Stimulated activated CD4-positive, alpha-beta T cell treated with anti-CD3 and anti-CD28 coated beads, TNF-alpha, amount 100 ng/mL, for 48 hours (primary cell): ENCODE results near the gene IFNA5.

Experiments
- DNase-seq, 3 donors: peaks; one replicate each; pipeline ENCODE4 v3.0.0-alpha.2; 2020; ENCODE audit warnings: low read depth in 3 of 3

Gene IFNA5

DNA sequence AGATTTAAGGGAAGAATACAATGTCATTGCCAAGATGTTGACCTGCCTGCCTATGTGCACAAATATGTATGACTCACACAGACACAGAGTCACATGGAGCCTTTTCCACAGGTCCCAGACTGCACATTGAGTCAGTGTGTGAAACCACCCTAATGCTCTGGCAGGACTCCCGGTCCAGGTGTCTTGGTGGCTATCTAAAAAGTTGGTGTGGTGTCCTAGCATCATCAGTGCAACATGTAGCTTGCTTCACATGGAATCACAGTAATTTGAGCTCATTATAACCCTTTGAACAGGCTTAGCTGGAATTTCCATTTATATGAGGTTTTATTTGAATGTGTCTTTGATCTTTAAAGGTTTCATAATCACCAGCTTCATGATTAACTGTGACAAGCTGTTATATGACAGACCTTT is 10.7 kb downstream of the IFNA5 start:
- no peak for DNase-seq

DNA sequence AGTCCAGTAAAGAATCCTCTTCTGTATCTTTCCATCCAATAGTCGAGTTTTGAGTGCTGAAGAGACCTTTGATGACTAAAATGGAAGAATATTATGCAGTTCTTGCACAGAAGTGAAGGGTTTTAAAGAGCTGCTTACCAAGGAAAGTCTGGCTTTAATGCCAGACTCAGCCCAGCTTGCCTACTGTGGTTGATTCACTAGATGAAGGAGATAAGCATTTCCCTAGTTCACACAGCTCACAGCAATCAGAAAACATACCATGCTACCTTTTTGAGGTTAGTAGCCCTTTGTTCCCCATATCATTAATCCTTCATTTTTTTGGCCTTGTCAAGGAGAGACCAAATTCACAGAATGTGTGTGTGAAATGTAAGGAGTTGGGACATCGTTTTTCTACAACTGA is 15.3 kb downstream of the IFNA5 start:
- DNase-seq, result no peak

DNA sequence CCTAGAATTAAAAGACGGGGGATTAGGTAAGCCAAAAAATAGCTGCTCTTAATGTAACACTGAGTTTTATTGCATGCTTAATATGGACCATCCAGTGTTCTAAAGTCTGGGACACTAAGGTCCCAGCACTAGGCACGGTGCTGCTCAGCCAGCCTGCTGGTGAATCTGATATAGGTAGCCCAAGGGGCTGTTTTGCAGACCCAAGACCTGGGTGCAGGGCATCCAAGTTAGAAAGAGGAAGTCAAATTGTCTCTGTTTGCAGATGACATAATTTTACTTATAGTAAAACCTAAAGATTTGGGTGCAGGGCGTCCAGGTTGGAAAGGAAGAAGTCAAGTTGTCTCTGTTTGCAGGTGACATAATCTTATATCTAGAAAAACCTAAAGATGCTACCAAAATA is 17.8 kb downstream of the IFNA5 start:
- no peak for DNase-seq

DNA sequence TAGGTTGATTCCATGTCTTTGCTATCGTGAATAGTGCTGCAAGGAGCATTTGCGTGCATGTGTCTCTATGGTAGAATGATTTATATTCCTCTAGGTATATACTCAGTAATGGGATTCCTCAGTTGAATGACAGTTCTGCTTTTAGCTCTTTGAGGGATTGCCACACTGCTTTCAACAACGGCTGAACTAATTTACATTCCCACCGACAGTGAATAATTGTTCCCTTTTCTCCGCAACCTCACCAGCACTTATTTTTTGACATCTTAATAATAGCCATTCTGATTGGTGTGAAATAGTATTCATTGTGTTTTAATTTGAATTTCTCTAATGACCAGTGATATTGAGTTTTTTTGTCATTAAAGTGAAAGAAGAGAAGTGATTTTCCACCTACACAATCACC is 18.5 kb downstream of the IFNA5 start:
- no peak for DNase-seq

DNA sequence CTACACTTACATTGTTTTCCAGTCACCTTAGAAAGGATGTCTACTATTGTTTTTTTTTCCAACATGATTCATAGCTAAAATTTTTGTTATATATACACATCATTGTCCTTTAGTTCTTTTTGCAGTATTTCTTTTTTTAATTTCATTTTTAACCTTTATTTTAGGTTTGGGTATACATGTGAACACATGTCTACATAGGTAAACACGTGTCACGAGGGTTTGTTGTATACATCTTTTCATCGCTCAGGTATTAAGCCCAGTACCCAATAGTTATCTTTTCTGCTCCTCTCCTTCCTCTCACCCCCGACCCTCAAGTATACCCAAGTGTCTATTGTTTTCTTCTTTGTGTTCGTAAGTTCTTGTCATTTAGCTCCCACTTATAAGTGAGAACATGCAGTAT is 19.0 kb downstream of the IFNA5 start:
- DNase-seq, result no peak

DNA sequence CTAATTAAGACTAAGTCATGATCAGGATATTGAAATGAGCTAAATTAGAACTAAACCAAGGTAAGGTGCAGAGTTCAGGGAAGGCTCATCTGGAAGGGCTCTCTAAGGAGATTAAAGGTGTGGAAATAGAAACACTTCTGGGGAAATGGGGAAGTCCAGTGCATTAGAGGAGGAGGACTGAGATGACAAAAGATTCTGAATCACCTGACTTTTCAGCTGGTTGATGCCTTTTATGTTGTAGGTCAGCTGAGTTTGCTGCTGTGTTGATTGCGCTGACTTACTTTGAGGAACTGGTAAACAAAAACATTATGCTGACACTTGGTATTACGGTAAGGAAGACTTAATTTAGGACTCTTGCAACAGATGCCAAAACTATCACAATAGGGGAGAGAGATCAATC is 23.8 kb downstream of the IFNA5 start:
- no peak for DNase-seq

DNA sequence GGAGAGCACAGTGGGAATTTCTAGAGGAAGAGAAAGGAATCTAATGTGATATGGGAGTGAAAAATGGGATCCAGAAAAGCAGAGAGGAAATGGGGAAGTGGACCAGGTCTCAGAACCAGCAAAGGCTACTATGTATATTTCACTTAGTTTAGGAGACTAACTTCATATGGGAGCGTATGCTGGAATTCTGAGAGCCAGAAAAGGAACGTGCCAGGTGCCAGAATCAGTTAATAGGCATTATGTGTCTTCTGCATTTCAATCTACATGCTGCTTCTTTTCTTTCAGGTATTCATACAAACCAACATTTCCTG is 36.8 kb downstream of the IFNA5 start:
- DNase-seq, result no peak

DNA sequence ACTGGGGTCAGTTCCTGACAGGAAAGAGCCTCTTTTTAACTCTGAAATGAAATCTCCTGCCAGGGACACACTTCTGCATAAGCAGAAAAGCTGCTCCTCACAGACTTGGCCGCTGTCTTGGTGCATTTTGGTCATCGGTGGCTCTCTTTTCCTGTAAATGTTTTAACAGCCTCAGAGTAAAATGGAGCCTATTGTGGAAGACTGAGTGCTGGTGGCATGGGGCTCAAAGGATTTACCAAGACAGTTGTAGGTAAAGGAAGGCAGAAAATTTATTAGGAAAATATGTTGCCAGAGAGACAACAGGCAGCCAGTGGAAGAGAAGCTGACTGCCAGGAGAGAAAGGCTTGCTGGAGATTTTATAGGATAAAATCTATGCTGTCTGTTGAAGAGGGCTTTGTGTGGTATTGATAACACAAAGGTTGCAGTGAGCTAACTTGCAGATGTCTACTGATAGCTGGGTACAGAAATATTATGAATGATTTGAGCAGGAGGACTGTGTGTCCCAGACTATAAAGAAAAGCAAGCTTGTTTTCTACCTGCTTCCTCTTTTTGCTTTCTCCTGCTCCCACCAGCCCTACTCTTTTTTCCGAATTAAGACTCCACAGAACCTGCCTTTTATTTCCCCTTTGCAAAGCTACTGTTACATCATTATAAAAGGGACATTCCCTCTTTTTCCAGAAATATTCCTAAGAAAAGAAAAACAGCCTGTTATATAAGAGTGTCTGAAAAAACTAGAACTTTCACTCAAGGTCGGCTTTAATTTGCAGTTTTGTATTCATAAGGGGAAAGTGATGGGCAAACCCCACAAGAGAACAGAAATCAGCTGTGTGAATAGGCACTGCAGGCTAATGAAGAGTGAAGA is 37.4 kb downstream of the IFNA5 start:
- DNase-seq, result no peak

DNA sequence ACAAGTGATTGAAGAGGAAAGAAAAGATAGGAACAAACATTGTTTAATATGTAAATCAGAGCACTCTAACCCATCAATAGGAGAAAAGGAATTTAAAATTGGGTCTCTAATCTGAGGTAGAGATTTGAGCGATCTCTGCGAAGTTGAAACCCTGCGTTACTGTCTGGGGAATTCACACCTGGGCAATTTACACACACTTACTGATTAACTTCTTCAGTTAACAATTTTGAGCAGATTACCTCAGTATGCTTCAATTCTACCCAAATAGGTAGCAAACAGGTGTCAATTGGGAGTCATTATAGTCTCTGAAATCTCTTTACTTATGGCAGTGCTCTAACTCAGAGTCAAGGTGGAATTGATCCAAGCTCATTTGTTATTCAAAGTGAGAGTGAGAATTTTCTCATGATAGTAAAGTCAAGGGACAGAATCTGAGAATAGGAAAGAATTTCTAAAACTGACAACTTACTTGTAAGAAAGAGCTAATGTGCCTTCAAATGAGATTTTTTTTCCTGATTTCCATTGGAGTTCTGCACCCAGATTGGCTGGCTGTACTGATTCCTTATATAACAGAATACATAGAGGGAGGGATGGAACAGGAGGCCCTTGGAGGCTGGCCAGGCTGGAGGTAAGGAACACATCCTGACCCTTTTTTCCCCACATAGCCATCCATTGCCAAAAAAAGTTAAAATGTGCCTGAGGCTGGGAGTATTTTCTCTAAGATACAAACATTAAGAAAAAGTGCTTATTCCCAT is 38.2 kb downstream of the IFNA5 start:
- no peak for DNase-seq

DNA sequence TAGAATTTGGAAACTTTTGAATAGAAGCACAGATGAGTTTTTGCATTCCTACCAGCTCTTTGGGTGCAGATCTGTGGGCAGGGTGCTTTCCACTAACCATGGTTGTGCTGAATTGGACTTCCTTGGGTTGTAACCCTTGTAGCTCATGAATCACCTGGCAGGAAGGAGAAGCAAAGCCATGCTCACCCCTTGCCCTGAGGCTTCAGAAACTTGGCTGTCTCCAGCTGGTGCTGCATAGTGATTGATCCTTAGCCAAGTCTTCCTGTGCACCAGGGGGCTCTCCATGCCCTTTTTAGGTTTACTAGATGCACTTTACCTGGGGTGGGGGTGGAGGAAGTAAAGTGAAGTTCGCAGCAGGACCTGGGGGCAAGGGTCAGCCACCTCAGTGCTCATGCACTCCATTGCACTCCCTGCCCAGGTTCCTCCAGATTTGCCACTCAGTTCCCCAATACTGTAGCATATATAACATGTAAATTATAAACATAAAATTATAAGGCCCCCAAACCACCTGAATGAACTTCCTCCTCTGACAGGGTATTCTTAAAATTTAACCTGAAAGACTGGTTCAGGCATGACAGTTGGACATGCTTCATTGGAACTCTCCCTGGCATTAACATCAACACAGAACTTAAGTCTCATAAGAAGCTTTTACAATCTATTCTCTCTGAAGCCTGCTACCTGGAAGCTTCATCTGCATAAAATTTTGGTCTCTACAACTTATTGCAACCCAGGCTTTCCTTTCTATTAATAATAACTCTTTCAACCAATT is 39.5 kb downstream of the IFNA5 start:
- DNase-seq, result no peak

DNA sequence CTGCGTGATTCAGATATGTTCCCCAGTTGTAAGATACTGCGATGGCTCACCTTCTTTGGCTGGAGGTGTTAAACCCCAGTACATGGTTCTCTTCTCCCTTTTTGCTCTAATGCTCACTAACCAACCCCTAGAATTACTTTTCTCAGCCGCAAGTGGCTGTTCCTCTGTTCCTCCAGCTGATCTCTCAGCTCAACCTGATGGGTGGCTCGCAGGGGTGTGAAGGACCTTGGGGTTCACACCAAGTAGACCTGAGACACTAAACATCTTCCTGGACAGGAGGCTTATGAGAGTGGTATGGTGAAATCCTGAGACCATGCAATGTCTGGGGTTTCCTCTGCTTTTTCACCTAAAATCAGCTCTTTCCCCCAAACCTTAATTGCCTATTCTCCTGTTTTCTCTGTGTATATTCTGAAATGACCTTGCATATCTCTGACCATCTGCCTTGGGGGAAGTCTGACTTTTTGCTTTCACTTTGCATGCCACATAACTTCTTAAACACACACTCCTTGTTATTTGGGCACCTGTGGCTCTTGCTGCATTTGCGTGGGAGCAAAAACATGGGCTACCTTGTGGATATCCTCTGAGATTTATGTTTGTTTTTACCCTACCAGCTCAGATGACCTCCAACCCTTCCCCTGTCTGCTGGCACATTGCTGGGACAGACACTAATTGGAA is 49.4 kb downstream of the IFNA5 start:
- no peak for DNase-seq
